NCI-H1105 (cell line): ENCODE data around the gene COL27A1.

Experiments
- DNase-seq: peaks from one replicate; lab custom pipeline; 2025; lab: John Stamatoyannopoulos, UW

COL27A1 gene

GRCh38 chr9:114227288-114228015 lies 72.1 kb downstream of the COL27A1 start:
- no peak for DNase-seq

- no peak for DNase-seq
Observed at GRCh38 chr9:114228016-114228808, 72.9 kb downstream of the COL27A1 start.

- DNase-seq = no peak
Observed at GRCh38 chr9:114229295-114229694, 74.0 kb downstream of the COL27A1 start.

DNA sequence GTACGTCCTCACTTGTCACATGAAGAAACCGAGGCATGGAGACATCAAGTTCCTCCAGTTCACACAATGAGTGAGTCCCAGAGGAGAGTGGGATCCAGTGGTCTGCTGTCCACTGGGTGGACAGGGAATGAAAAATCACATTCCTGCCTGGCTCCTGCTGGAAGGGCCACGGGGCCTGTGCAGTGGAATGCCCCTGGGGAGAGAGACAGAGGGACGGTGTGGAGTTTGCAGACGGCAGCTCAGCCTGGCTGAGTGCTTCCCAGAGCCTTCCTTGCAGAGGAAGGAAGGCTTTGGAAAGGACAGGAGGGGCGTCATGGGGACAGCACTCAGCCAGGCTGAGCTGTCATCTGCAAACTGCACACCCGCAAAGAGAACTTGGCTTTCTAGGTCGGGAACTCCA lies 74.7 kb downstream of the COL27A1 start:
- no peak for DNase-seq

DNA sequence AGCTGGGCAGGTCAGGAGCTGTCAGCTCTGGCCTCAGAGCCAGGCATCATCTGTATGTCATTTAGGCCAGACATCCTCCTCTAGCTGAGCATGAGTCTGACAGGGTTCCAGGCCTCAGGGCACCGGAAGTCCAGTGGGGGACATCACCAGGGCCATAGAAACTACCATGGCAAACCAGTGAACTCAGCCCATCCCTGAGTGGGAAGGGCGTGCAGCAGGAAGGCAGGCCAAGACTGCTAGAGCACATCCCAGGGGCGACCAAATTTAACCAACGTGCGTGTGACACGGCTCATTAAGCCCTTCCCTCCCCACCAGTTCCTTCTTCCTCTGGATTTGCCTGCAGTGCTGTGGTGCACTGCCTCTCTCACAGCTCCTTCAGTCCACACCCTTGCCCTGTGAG lies 75.9 kb downstream of the COL27A1 start:
- DNase-seq = no peak

- DNase-seq = no peak
Observed at GRCh38 chr9:114231719-114232449, 76.5 kb downstream of the COL27A1 start.

DNA sequence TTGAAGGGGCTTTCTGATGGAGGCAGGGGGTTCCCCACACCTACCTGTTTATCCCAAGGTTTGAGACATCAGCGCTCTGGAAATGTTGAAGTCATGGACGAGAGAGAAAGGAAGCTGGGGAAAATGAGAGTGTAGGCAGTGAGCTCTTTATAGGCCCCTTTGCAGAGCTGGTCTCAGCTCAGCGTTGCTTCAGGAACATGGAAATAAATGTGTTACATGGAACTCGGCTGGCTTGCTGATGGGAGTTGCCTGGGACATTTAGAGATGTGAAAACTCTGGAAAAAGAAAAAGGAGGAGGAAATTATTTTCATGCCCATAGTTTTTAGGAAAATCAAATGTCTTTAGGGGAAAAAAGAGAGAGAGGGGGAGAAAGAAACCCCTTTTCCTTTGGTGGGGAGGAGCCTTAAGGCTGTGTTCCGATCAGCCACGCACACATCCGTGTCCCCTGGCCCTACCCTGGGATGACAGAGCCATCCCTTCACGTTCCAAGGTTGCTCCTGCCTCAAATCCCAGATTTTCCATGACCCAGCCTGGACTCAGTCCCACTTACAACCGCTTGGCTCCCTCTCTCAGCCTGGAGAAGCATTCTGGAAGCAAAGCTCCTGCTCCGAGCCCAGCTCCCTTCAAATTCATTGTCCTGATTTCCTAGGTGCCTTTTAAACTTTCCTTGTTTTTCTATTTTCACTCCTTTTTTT lies 78.3 kb downstream of the COL27A1 start:
- DNase-seq = no peak

DNA sequence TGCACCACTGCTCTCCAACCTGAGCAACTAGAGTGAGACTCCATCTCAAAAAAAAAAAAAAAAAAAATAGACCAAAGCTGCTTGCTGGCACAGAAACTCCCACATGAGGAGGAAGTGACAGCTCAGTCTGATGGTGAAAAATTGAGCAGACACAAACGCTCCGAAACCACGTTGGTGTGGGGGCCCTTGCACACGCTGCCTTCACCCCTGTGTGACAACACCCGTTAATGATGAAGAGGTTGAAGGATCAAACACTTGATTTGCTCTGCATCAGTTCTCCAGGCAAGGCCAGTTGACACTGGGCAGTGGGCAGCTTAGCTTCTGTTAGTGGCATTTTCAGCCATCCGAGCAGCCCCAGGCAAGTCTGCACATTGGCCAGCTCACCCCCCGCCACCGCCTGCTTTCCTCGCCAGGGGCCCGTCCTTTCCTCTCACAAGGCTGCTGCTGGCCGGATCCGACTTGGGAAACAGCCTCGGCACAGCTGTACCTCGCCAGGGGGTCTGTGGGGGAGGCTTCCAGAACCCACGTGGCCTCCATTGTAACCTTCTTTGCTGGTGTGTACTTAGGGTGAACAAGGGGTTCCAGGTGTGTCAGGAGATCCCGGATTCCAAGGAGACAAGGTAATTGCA lies 79.8 kb downstream of the COL27A1 start:
- DNase-seq = no peak

- no peak for DNase-seq
Observed at GRCh38 chr9:114236391-114237138, 81.2 kb downstream of the COL27A1 start.

- no peak for DNase-seq
Observed at GRCh38 chr9:114237247-114237646, 81.9 kb downstream of the COL27A1 start.

DNA sequence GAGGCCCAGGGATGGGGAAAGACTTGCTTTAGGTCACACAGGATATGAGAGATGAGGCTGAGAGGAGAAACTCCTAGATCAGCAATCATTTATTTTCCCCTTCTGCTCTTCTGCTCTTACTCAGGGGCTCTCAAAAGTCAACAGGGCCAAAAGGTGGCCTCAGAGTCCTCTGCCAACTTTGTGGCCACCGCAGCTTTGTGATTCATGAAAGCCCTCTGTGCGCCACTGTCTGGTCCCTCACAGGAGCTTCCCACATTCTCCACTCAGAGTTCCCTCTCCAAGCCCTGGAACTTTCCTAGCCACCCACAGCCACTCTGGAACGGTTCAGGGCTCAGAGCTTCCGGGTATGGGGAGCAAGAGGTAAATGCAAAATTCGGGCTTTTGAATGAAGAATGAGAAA lies 82.4 kb downstream of the COL27A1 start:
- no peak for DNase-seq

GRCh38 chr9:114238472-114238871 lies 83.1 kb downstream of the COL27A1 start:
- no peak for DNase-seq

DNA sequence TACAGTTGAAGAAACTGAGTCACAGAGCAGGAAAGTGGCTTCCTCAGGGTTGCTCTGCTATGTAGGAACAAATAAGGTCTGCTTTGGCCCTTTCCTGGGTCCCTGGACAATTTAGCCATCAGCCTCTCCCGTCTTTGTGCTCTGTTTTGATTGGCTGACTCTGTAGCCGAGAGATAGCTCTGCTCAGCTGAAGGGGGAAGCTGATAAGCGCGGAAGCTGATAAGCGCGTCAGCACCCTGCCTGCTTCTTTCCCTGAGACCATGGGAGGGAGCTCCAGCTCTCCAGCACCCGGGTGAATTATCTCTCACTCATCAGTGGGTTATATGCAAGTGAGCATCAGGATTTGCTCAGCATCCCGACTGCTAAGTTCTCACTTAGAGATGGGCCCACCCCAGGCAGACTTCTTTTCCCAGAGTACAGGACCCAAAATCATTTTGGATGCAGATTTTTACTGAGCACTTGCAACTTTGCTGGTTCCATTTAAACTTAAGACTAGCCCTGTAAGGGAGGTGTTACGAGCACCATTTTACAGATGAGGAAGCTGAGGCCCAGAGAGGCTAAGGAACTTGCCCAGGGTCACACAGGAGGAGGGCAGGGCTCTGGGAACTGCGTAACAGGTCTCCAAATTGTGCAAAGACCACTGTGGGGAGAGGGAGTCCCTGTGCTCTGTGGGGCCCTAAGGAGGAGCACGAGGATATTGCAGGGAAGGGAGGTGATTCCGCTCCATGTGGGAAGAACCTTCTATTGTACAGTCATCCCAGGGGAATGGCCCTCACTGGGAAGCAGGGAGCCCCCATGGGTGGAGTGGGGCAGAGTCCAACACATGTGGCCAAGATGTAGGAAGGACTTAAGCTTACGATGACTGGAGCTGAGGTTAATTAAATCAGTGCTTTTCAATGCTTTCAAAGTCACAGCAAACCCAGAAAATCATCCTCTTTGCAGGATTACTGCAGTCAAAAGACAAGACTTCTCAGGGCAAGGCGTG lies 83.8 kb downstream of the COL27A1 start:
- DNase-seq = no peak

GRCh38 chr9:114240216-114240615 lies 84.9 kb downstream of the COL27A1 start:
- DNase-seq = no peak

- no peak for DNase-seq
Observed at GRCh38 chr9:114240647-114241558, 85.6 kb downstream of the COL27A1 start.

- DNase-seq = no peak
Observed at GRCh38 chr9:114242837-114243236, 87.5 kb downstream of the COL27A1 start.

- DNase-seq = no peak
Observed at GRCh38 chr9:114243240-114243639, 87.9 kb downstream of the COL27A1 start.

DNA sequence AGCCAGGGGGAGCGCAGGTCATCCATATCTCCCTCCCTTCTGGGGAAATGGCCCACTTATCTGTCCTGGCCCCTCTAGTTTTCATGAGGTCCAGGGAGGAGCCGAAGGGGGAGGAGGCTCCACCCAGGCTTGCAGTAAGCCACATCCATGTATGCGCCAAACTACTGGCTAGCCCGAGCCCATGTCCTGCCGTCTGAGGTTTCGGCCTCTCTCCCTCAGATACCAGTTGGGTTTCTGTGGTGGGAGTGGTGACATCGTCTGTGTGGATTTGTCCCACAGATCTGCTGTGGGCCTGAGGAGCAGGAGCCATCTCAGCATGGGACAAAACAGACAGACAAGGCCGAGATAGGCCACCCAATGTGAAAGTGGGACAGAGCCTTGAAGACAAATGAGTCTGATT lies 89.2 kb downstream of the COL27A1 start:
- no peak for DNase-seq

- DNase-seq = no peak
Observed at GRCh38 chr9:114246558-114246957, 91.2 kb downstream of the COL27A1 start.
